Endothelial cell (in vitro differentiated cells): ENCODE data around the gene PHRF1. TPM values are rescaled to one million over a fixed set of nuclear protein-coding genes. Genes with fewer than 3 reads are reported as not detected.

ENCODE experiments used
- DNase-seq: peaks from one replicate; pipeline ENCODE4 v3.0.0; 2021; ENCODE audit warnings: low spot score
- H3K27ac Mint-ChIP-seq: one replicate; pipeline ENCODE4 v1.8.0; 2021; ENCODE audit warnings: mixed read lengths, inconsistent platforms; ENCODE audit not compliant: unreplicated experiment
- H3K27me3 Mint-ChIP-seq: one replicate; pipeline ENCODE4 v1.8.0; 2021; ENCODE audit warnings: mild to moderate bottlenecking, moderate library complexity, mixed read lengths, inconsistent platforms; ENCODE audit not compliant: unreplicated experiment
- H3K36me3 Mint-ChIP-seq: one replicate; pipeline ENCODE4 v1.8.0; 2021; ENCODE audit warnings: mild to moderate bottlenecking, low read depth, mixed read lengths, inconsistent platforms; ENCODE audit not compliant: unreplicated experiment
- H3K4me1 Mint-ChIP-seq: one replicate; pipeline ENCODE4 v1.8.0; 2021; ENCODE audit warnings: mild to moderate bottlenecking, mixed read lengths, inconsistent platforms; ENCODE audit not compliant: unreplicated experiment
- H3K4me3 Mint-ChIP-seq: one replicate; pipeline ENCODE4 v1.8.0; 2021; ENCODE audit warnings: mild to moderate bottlenecking, mixed read lengths, inconsistent platforms; ENCODE audit not compliant: unreplicated experiment
- H3K9me3 Mint-ChIP-seq: one replicate; pipeline ENCODE4 v1.8.0; 2021; ENCODE audit warnings: mixed read lengths, inconsistent platforms; ENCODE audit not compliant: unreplicated experiment
- CTCF ChIP-seq: fragments of 200-600 bp; sonication (generic); IDR thresholded peaks from one replicate; pipeline ENCODE4 v1.5.0; 2021; ENCODE audit warnings: antibody characterized with exemption; ENCODE audit not compliant: unreplicated experiment
- total RNA-seq: library from RNA; stranded (reverse); fragmentation: NEBNext Ultra II Directional; extraction: Animal tissue kit (Norgen Biotek cat#: 25700); gene quantifications from one replicate; pipeline ENCODE4 v1.2.1, GENCODE V29; 2021; ENCODE audit not compliant: unreplicated experiment

PHRF1 gene
- total RNA-seq, 1 donor from 2014 or later: 29.5 TPM

GRCh38 chr11:555780-556661, 20.2 kb upstream of the PHRF1 start:
- Mint-ChIP-seq H3K4me1 (peaks cover 3% of the 10 kb centered on the region), H3K36me3 (peaks cover 3% of the 10 kb centered on the region), H3K9me3 (no peaks in the 10 kb centered on the region), H3K27ac (no peak overlapping the region), H3K27me3 (peaks cover 14% of the 10 kb centered on the region), H3K4me3 (no peak overlapping the region)
- DNase-seq: no peak
- no peak for TF ChIP-seq CTCF

GRCh38 chr11:556662-557256, 19.5 kb upstream of the PHRF1 start:
- peaks cover 3% of the 10 kb centered on the region for H3K36me3 Mint-ChIP-seq
- peaks cover 3% of the 10 kb centered on the region for H3K4me1 Mint-ChIP-seq
- H3K27ac Mint-ChIP-seq: no peak overlapping the region
- no peak for TF ChIP-seq CTCF
- peaks cover 18% of the 10 kb centered on the region for H3K27me3 Mint-ChIP-seq
- no peak for DNase-seq
- H3K4me3 Mint-ChIP-seq: no peak overlapping the region
- H3K9me3 Mint-ChIP-seq: no peaks in the 10 kb centered on the region

GRCh38 chr11:557328-558132, 18.7 kb upstream of the PHRF1 start:
- H3K4me1 Mint-ChIP-seq: peaks cover 3% of the 10 kb centered on the region
- TF ChIP-seq CTCF: no peak
- no peak for DNase-seq
- H3K27me3 Mint-ChIP-seq: peaks cover 18% of the 10 kb centered on the region
- no peak overlapping the region for H3K27ac Mint-ChIP-seq
- H3K4me3 Mint-ChIP-seq: no peak overlapping the region
- H3K36me3 Mint-ChIP-seq: peaks cover 3% of the 10 kb centered on the region
- no peaks in the 10 kb centered on the region for H3K9me3 Mint-ChIP-seq

- Mint-ChIP-seq H3K27ac (no peak overlapping the region), H3K36me3 (peaks cover 3% of the 10 kb centered on the region), H3K4me3 (no peak overlapping the region), H3K27me3 (peaks cover 18% of the 10 kb centered on the region), H3K4me1 (peaks cover 3% of the 10 kb centered on the region), H3K9me3 (no peaks in the 10 kb centered on the region)
- no peak for DNase-seq
- no peak for TF ChIP-seq CTCF
These were observed 17.8 kb upstream of the PHRF1 start for GRCh38 chr11:558503-558902.
